Transverse colon (tissue), 3 donors: Measurements from ENCODE around the gene EEFSEC.

Experiments
- CTCF ChIP-seq, 5 experiments: fragments of 200-600 bp in 3 of 5; fragments of 450-650 bp in 2 of 5; sonication (generic) in 3 of 5; IDR thresholded peaks; 1 replicate in 2 of 5; 2 replicates in 3 of 5; pipeline ENCODE4 v1.5.1; 2016 to 2017; ENCODE audit warnings: antibody characterized with exemption in 5 of 5, inconsistent platforms in 3 of 5, mild to moderate bottlenecking in 2 of 5, moderate library complexity in 1 of 5
- POLR2A ChIP-seq: fragments of 450-650 bp; IDR thresholded peaks from one replicate; pipeline ENCODE4 v1.6.1; 2016; ENCODE audit warnings: antibody characterized with exemption, mild to moderate bottlenecking, moderate library complexity

DNA sequence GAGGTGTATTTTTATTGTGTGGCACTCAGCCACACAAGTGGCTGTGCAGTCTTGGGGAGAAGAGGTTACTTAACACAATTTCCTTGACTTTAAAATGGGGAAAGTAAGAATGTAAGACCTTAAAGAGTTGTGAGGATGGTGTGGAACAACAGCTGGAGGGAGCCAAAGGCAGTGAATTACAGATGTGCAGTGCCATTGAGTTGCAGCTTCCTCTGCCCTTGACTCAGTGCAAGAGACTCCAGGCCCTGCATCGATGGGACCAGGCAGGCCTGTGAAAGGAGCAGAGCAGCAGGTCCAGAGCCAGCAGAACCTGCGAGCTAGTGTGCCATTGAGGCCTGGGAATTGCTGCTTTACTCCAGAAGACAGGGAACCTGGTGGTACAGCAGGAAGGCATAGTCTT, 27.2 kb downstream of the EEFSEC start:
- TF ChIP-seq CTCF (IDR thresholded peaks at IDR 0.05): no peak
- TF ChIP-seq POLR2A: no peak
